GM18499 (cell line): Measurements from ENCODE around the gene MAP2K5.

Experiments
- ATAC-seq: cut with Tn5 transposase; IDR thresholded peaks from one replicate; pipeline ENCODE4 v1.9.1; 2021; ENCODE audit warnings: moderate number of reproducible peaks; ENCODE audit not compliant: insufficient read depth, unreplicated experiment

MAP2K5 gene

DNA sequence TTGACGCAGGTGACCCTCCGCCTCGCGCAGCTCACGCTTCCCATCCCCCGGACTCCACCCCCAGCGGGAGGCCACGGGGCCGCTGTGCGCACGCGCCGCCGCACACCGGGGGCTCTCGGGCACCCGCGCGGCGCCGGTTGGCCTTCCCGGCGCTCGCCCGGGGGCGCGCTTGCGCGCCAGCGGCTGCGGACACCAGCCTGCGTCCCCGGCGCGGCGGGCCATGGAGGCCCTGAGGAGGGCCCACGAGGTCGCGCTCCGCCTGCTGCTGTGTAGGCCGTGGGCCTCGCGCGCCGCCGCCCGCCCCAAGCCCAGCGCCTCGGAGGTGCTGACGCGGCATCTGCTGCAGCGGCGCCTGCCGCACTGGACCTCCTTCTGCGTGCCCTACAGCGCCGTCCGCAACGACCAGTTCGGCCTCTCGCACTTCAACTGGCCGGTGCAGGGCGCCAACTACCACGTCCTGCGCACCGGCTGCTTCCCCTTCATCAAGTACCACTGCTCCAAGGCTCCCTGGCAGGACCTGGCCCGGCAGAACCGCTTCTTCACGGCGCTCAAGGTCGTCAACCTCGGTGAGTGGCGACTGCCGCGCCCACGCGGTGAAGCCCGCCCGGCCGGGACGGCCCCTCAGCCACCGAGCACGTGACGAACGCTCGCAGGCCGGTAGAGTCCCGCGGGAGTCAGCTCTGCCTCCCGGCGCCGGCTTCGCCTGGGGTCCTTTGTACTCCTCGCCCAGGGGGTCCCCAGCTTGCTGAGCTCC lies 21.3 kb upstream of the MAP2K5 start, which contains the start of gene C15orf61:
C15orf61 (plus strand) TSS at position 103 of the 754 bp plus-strand sequence; CDS start at position 221, 118 bp downstream.
- ATAC-seq: peak; percentile 44

DNA sequence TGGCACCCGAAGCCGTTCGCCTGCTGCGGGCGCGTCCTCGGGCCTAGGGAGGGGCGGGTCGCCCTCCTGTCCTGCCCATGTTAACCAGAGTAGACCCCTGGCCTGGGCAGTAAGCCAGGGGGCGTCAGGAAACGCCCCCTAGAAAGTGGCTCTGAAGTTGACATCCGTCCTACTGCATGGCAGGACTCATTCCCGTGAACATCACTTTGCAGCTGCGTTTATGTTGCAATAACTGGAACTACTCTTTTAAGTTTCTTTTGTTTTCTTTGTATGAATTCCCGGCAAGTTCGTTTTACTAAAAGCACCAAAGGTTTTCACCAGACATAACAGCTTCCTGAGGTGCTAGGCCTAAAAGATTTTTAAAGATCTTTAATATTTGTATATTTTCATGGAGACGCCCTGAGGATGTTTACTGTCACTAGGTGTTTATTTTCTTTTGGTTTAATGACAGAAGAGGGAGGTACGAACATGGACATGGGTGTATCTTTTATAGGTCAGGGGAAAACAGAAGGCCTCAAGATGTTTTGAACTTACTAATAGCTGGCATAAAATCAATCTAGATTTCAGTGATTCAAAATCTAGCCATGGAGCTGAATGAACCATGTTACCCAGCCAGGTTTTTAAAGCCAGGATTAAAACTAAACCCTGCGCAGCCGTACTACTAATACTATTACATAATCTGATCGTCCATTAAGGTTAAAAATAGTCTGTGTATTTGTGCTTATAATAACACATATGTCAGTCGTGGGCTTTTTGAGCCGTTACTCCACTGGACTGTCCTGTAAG lies 20.5 kb upstream of the MAP2K5 start:
- no peak for ATAC-seq

DNA sequence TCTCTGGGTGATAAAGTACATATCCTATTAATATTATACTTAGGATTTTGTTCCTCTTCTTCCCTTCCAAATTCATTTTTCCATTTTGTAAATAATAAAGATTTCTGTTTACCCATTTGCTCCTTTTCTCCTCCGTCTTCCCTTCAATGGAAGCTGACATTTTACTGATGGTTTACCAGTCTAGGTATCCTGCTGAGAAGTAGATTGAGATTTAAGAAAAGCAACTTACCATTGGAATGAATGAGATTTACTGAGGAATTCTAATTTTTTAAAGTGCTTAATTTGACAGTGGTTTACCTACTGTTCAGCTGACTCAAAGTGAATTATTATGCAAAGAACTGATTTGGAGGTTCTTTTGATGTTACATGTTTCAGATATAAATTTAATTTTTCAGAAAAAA lies 19.2 kb upstream of the MAP2K5 start:
- ATAC-seq: no peak

DNA sequence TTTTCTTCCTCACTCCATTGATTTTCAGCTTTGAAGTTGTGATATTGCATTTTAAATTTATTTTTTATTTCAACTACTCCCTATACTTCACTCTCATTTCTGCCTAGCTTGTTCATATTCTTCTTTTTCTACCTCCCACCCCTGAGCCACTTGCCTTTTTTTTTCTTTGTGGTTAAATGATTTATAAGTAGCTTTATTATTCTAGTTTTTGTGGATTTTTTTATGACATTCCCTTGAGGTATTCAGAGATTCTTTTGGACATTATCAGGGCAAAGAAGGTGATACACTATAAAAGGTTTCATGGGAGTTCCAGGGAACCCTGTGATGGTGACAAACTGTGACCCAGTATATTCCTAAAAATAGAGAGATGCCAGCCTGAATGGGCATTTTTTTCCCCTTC lies 18.3 kb upstream of the MAP2K5 start:
- no peak for ATAC-seq

DNA sequence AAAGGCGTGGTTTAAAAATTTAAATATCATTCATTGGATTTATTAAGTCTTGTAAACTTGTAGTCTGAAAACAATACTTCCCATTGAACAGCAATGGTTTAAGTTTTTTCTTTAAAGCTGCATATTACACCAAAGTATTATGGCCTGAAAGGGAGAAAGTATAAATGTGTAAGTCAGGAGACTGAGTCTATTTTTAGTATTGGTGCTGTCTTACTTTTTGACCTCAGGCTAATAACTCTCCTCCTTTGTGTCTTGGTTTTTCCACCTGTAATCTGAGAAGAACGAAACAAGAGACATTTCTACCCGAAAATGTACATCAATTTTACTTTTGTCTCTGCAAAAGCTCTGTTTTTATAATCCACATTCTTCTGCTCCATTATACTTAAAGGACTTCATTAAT lies 14.0 kb upstream of the MAP2K5 start:
- ATAC-seq: no peak

DNA sequence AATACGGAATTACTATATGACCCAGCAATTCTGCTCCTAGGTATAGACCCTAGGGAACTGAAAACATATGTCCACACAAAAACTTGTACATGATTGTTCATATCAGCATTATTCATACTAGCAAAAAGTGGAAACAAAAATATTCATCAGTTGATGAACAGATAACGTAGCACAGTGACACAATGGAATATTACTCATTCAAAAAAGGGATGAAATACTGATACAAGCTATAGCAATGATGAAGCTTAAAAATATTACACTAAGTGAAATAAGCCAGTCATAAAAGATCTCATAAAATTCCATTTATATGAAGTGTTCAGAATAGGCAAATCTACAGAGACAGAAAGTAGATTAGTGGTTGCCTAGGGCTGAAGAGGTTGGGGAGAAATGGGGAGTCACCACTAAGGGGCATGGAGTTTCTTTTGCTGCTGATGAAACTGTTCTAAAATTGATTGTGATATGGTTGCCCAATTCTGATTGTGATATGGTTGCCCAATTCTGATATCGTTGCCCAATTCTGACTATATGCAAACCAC lies 11.1 kb upstream of the MAP2K5 start:
- no peak for ATAC-seq

DNA sequence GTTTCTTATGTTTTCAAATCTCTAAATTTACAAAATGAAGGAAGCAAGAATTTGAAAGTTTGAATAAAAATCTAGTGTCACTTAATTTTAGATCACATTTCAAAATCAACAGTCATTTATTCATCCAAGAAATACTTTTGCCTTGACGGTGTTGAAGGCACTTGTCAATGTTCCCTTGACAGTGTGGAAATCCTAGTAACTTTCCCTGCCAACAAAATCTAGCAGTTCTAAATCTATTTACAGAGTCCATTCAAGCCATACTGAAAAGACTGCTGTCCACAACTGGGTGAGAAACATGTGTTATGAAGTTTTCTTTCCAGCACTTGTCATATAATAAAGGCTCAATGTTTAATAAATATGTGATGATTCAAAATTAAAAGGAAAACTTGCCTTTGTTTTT lies 8.6 kb upstream of the MAP2K5 start:
- ATAC-seq: no peak

DNA sequence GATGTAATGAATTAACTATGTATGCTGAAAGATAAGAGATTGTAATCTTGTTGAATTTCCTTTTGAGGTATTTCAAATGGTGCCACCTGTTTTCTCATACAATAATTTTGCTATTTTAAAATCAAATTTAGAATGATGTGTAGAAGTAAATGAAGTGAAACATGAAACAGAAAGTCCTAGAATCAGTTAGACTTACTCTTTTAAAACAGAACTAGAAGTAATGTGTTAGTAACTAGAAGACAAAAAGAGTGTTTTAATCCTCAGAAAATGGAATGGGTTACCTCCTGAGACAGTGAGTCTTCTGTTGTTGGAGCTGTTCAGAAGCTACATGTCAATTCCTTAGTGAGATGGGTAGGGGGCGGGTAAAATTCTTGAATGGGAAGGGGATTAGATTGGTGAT lies 8.1 kb upstream of the MAP2K5 start:
- ATAC-seq: no peak

DNA sequence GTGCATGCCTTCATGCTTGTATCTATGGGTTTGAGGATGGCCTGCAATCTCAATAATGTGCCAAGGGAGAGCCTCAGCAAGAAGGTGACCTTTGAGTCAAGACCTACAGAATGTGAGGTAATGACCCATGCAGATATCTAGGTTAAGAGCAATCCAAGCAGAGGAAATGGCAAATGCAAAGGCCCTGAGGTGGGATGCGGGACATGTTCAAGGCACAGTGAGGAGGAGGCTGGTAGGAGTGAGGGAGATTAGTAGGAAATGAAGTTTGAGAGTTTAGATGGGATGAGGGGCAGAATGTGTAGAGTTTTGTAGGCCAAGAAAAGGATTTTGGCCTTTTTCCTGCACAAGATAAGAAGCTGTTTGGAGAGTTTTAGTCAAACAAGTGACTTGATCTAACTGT lies 4.7 kb upstream of the MAP2K5 start:
- no peak for ATAC-seq

DNA sequence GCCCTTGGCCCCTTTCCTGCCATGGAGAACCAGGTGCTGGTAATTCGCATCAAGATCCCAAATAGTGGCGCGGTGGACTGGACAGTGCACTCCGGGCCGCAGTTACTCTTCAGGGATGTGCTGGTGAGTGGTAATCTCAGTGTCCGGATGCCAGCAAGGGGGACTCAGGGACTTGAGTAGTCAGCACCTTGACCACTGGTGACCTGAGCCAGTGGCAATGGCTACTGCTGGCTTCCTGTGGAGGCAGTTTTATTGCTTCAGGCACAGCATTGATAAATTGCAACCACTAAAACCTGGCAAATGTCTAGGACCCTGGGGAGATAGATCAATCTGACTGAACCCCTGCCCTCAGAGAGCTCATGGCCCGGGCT lies 830 bp downstream of the MAP2K5 start:
- no peak for ATAC-seq

DNA sequence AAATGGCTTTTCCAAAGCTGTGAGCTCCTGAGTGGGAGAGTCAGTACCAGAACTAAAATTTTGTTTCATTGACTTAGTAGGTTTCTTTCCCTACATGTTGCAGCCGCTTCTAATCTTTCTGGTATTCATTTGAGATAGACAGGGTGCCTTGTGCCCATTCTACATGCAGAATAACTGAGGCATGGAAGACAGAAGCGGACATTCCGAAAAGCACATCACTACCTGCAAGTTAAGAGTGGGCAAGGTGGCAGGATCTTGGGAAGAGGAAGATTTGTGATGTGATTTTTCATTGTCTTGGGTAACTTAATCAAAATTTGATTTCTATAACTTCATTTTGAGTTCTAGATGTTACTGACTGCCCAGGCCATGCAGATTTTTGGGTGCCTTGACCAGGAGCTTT lies 2.0 kb downstream of the MAP2K5 start:
- no peak for ATAC-seq

DNA sequence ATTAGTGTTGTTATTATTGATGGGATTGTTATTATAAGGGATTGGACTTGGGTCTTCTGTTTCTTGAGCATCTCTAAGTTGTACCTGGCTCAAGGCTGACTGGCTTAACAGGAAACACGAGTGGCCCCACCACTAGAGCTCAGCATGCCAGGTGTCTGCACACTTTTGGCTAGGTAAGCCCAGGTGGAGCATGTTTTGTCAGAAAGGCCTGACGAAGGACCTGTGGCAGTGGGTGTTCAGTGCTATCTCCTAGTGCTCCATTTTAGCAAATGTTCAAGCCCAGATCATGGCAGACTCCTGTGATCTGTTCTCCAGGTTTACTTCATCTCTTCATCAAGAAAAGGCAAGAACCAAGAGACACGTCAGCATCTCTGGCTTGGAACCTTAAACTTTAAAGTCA lies 3.4 kb downstream of the MAP2K5 start:
- no peak for ATAC-seq

DNA sequence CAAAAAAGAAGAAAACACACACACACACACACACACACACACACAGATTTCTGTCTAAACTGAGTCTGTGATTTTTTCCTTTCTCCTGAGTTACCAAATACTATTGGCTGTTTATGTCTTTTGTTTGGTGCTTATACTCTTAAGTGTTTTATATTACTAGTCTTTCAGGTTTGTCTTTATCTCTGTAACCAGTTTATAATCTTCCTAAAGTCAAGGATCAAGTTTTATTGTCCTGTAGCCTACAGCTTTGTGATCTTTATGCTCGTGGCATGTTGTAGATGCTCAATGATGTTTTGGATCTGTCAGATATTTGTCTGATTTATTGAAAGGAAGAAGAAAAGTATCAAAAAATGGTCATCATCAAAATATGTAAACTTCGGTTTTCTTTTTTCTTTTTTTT lies 4.6 kb downstream of the MAP2K5 start:
- ATAC-seq: no peak

DNA sequence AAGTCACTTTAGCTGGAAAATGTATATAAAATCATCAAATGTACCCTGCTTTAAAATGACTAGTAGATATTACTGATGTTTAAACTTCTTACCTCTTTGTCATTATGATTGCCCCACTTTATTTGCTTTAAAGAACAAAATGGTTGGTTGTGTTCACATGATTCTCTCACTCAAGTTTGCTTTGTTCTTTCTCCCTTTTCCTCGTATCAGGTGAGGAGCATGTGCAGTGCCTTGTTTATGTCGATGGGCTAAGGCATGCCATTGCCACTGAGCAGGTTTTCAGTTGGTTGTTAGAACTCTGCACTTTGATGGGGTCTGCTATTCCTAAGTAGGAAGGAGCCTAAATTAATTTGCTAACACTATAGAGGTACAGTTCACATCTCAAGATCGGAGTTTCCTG lies 5.3 kb downstream of the MAP2K5 start:
- ATAC-seq: no peak

DNA sequence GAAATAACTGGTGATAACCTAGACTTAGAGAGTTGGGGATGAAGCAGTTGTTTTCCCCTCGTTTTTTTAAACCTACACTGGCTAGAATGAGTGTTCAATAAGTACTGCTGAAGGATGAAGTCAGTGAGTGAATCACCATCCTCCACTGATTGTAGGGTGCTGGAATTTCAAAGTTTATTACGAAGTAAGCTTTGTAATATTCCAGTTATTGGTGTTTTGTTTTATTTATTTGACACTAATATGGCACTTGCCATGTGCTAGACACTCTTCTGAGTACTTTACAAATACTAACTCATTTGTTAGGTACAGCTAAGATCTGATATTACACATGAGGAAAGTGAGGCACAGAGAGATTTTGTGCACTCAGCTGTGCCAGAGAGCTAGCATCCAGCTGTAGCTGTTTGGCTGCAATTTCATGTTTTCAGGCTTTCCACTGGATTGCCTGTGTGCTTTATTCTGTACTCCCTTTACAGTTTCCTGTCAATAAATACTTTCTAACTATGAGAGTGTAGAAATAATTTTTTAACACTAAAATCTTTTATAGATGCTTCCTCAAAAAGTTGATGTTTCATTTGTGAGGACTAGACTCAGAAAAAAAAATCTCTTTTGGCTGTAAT lies 5.8 kb downstream of the MAP2K5 start:
- ATAC-seq: no peak

DNA sequence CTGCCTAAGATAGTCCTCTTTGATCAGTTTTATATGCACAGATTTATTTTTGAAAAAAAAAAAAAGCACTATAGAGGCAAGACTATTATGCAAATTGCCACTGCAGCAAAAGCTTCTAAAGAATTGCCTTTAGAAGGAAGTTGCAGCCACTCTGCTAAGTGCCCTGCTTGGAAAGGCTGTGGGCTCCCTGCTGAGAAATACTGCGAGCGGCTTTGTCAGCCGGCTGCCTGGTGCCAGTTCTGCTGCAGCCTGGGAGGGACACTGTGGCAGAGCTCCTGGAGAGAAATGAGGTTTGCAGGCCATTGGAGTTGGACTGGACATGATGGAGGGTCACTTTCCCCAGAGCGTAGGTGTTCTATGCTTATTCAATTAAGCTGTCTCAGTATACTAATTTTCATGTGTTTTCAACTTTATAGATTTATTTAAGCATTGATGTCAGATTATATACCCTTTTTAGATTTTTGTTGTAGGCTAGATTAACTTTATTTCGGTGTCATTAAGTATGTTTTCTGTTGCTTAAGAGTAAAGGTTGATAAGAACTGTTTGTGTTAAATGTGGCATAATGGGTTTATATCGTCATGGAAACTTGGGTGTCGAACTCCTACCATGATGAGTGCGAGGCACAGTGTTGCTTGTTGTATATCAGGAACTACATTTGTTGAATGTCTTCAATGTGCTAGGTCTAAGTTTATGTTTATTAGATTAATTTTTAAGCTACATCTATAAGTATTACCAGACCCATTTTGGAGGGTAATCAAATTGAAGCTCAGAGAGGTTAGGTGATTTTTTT lies 6.6 kb downstream of the MAP2K5 start:
- ATAC-seq: no peak

DNA sequence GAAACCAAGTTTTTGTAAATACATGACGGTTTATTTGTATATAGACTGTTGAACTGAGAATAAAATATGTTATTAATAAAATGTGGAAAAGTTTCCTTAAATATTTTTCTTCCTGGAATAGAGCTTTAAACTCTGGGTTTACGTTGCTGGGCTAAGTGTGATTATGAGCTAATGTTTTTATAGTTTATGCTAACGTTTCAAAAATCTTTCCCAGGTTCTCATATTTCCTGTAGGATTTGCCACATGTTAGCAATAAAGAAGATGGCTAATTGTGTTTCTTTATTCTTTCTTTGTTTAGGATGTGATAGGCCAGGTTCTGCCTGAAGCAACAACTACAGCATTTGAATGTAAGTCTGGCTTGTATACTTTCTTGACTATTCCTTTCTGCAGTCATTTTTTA lies 7.2 kb downstream of the MAP2K5 start:
- no peak for ATAC-seq

DNA sequence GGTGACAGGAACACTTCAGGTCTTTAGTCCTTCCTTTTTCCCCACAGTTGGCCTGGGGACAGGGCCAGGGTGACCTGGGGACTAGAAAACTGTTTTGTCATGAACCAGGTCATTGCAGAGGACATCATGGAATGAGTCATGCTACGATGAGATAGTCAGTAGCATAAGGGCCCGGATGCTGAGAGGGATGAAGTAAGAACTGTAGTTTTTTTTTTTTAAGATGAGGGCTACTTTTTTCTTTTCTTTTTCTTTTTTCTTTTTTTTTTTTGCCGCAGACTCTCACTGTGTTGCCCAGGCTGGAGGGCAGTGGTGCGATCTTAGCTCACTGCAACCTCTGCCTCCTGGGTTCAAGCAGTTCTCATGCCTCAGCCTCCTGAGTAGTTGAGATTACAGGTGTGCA lies 8.0 kb downstream of the MAP2K5 start:
- no peak for ATAC-seq

DNA sequence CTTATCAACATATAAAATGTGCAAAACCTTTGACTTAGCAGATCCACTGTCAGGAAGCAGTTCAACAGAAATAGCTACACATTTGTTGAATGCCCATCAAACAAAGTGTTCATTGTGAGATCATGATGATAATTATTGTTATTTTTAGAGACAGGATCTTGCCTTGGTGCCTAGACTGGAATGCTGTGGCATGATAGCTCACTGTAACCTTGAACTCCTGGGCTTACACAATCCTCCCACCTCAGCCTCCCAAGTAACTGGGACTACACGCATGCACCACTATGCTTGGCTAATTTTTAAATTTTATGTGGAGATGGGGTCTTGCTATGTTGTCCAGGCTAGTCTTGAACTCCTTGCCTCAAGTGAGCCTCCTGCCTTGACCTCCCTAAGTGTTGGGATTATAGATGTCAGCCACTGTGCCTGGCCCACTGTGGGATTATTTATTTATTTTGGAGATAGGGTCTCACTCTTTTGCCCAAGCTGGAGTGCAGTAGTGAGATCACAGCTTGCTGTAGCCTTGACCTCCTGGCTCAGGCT lies 8.8 kb downstream of the MAP2K5 start:
- ATAC-seq: no peak

DNA sequence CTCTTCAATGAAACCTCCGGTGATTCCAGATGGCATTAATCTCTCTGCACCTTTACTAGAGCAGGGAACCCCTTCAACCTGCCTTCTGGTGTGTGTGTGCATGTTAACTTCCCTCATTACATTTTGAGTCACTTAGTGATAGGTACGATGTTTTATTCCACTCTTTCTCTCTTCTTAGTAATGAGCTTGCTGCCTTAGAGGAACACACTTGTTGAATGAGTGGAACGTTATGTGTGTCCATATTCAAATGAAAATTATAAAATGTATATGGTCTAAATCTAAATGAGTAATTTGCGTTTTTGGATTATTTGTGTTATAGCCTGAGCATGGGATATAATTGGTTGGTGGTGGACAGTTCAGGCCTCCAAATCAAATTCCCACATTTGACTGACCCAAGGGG lies 12.1 kb downstream of the MAP2K5 start:
- ATAC-seq: no peak
